GM12872 (cell line): Measurements from ENCODE around the gene IL25.

Experiments used
- CTCF ChIP-seq: IDR thresholded peaks from 3 replicates; pipeline ENCODE4 v1.5.1; 2011; ENCODE audit warnings: low read depth, mild to moderate bottlenecking, low read length, moderate library complexity; ENCODE audit not compliant: insufficient read depth

IL25 gene

DNA sequence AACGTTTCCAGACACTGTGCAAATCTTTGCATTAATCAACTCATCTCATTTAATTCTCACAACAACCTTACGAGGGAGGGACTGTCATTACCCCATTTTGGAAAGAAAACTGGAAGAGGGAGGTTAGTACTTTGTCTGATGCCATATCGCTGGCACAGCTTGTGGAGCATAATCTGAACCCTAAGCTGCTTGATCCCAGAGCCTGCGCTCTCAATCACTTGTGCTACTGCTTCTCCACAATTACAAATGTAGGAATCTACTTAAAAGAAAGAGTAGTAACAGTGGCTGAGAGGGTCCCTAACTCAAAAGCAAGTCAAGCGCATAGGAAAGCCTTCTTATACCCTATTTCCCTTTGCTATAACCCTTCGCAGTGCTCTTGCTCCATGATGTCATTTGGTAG lies 10.8 kb upstream of the IL25 start:
- no peak for TF ChIP-seq CTCF

- TF ChIP-seq CTCF, result no peak
Observed at GRCh38 chr14:23362200-23362599, 10.4 kb upstream of the IL25 start.

DNA sequence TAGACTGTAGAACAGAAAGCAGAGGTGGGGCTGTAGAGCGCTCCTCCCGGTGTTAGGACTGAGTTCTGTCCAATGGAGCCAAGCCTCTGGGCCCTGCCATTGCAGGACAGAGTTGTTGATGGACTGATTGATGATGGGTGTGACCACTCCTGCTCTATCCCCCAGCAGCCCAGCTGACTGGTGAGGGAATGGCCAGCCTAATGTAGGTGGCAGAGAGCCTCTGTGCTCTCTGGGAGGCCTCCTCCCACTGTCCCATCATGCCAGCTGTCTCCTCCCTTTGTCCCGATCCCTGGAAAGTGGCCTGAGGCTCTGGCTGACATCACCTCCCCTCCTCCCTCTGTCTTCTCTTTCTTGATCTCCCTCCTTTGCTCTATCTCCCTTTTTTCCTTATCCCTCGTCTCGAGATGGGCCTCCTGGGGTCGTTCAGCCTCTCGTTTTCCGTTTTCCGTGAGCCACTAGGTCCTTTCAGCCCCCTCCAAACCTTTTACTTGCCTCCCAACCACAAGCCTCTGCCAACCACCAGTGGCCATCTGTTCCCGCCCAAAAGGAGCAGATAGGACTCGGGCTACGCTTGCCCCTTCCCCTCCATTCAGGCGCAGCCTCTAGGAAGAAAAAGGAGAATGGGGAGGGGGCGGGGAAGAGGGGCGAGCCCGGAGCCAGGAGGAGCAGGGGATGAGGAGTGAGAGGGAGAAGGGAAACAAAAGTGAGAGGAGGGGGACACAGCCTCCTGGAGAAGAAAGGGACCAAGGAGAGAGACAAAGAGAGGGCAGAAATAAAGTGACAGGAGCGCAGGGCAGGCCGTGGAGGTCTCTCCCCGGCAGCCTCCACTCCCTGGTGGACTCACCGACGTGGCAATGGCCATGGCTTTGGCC lies 8.2 kb upstream of the IL25 start:
- TF ChIP-seq CTCF, result no peak

DNA sequence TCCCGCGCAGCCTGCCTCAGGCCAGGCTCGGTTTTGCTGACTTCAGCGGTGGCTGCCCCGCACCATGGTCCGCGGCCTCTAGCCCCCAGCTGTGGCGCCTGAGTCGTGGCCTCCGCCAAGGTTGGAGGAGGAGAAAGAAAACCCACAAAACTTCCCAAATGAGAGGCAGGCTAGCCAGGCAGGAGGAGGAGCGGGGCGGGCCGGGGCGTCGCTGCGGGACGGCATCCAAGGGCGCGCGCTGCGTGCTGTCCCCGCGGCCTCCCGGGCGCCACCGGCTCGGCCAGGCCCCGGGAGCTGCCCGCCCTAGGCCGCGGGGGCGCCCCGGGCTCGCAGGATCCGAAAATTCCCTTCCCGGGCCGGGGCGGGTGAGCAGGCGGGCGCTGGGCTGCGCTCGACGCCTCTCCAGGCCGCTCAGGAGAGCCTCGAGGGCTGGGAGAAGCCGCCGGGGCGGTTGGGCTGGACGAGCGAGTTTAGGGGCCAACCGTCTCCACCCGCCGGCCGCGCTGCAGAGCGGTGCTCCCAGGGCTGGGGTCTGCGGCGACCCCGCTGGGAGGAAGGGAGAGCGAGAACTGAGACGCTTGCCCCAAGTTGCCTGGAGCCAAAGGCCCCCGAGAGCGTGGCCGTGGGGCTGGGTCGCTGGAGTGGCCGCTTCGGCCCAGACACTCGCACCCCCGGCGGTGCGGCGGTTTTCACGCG lies 7.4 kb upstream of the IL25 start, which contains the start of gene EFS:
Gene EFS (minus strand): TSS at position 137 of the 696 bp plus-strand sequence. CDS start 147 bp downstream, outside the sequence.
- no peak for TF ChIP-seq CTCF

- no peak for TF ChIP-seq CTCF
Observed at GRCh38 chr14:23365732-23366425, 6.7 kb upstream of the IL25 start.

- TF ChIP-seq CTCF, result no peak
Observed at GRCh38 chr14:23366426-23366921, 6.1 kb upstream of the IL25 start.

DNA sequence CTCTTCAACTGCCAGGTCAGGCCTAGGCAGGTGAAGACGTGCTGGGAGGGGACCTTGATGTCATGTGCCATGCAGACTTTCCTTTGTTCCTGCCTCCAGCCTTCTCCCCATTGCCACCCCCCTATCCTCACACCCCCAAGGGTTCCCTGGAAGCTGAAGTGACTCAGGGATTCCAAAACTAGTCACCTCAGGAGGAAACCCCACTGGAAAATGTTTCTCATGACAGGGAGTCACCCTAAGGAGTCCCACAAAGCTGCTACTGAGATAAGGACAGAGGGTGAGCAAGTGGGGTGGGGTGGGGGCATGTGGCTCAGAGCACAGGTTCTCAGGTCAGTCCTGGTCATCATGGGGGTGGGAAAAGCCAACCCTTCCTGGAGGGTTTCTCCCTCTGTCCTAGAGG lies 2.4 kb upstream of the IL25 start:
- no peak for TF ChIP-seq CTCF
